Muscle layer of colon (tissue), 2 donors: ENCODE results near the gene EPHA6.
A peak's percentile ranks its signal among the peaks of the same experiment; 100 is the strongest.
"Not testable (repeated sequence)": the region's sequence is repeated elsewhere in the genome, so short reads cannot be mapped to it uniquely, and the experiment has no call there.

Experiments
- H3K27ac ChIP-seq: one replicate; pipeline ENCODE4 v1.7.0; 2013; ENCODE audit warnings: low read depth, mild to moderate bottlenecking, low read length, moderate library complexity
- H3K27me3 ChIP-seq, 2 donors: one replicate each; pipeline ENCODE4 v1.7.0; 2013; ENCODE audit warnings: low read length in 2 of 2, mild to moderate bottlenecking in 2 of 2; ENCODE audit not compliant: insufficient read depth in 2 of 2, control insufficient read depth in 1 of 2
- H3K36me3 ChIP-seq: one replicate; pipeline ENCODE4 v1.7.0; 2013; ENCODE audit warnings: mild to moderate bottlenecking, low read length; ENCODE audit not compliant: insufficient read depth
- H3K4me1 ChIP-seq: one replicate; pipeline ENCODE4 v1.7.0; 2013; ENCODE audit warnings: mild to moderate bottlenecking, low read length; ENCODE audit not compliant: insufficient read depth
- H3K4me3 ChIP-seq, 2 donors: one replicate each; pipeline ENCODE4 v1.7.0; 2013; ENCODE audit warnings: low read length in 2 of 2, low read depth in 1 of 2, mild to moderate bottlenecking in 1 of 2, moderate library complexity in 1 of 2
- H3K9ac ChIP-seq: one replicate; pipeline ENCODE4 v1.7.0; 2013; ENCODE audit warnings: low read length
- H3K9me3 ChIP-seq: one replicate; pipeline ENCODE4 v1.7.0; 2013; ENCODE audit warnings: mild to moderate bottlenecking, low read length
- donor health status: abdominal sarcoma.
- donor health status: Adenocarcinoma of cecum.

Gene EPHA6

GRCh38 chr3:96983716-96984115 is 169.3 kb downstream of the EPHA6 start:
- not testable (repeated sequence) for H3K27ac ChIP-seq, H3K4me3 ChIP-seq, H3K9ac ChIP-seq, H3K4me1 ChIP-seq, H3K9me3 ChIP-seq, H3K36me3 ChIP-seq, H3K27me3 ChIP-seq

- Histone ChIP-seq H3K36me3 (no peaks in the 10 kb centered on the region), H3K27me3 (no peaks in the 10 kb centered on the region), H3K9me3 (no peaks in the 10 kb centered on the region), H3K27ac (no peak overlapping the region), H3K4me1 (peaks cover 7% of the 10 kb centered on the region), H3K9ac (no peak overlapping the region), H3K4me3 (no peak overlapping the region)
Measured at GRCh38 chr3:96986241-96986640, 171.8 kb downstream of the EPHA6 start.

GRCh38 chr3:96991231-96991630 is 176.8 kb downstream of the EPHA6 start:
- Histone ChIP-seq H3K4me3 (no peak overlapping the region), H3K9me3 (no peaks in the 10 kb centered on the region), H3K4me1 (peaks cover 38% of the 10 kb centered on the region), H3K36me3 (no peaks in the 10 kb centered on the region), H3K9ac (no peak overlapping the region), H3K27ac (no peak overlapping the region), H3K27me3 (no peaks in the 10 kb centered on the region)

- Histone ChIP-seq H3K27ac (no peak overlapping the region), H3K27me3 (no peaks in the 10 kb centered on the region), H3K9ac (no peak overlapping the region)
Measured at GRCh38 chr3:96991800-96992365, 177.5 kb downstream of the EPHA6 start.

GRCh38 chr3:96994988-96995387 is 180.6 kb downstream of the EPHA6 start:
- H3K9me3 ChIP-seq = peaks cover 4% of the 10 kb centered on the region
- H3K27ac ChIP-seq = no peak overlapping the region
- H3K4me1 ChIP-seq = peaks cover 39% of the 10 kb centered on the region
- no peak overlapping the region for H3K4me3 ChIP-seq
- no peaks in the 10 kb centered on the region for H3K27me3 ChIP-seq
- no peak overlapping the region for H3K9ac ChIP-seq
- H3K36me3 ChIP-seq = no peaks in the 10 kb centered on the region

More at GRCh38 chr3:96991800-96992365, 177.5 kb downstream of the EPHA6 start:
- H3K4me1 ChIP-seq = peaks cover 35% of the 10 kb centered on the region
- peaks cover 4% of the 10 kb centered on the region for H3K9me3 ChIP-seq
- H3K36me3 ChIP-seq = no peaks in the 10 kb centered on the region
- peak overlapping the region in 1 of 2 donors; percentile 1 for H3K4me3 ChIP-seq

- Histone ChIP-seq H3K27me3 (no peaks in the 10 kb centered on the region), H3K9ac (no peak overlapping the region), H3K4me1 (peaks cover 38% of the 10 kb centered on the region), H3K9me3 (peaks cover 4% of the 10 kb centered on the region), H3K27ac (no peak overlapping the region), H3K36me3 (no peaks in the 10 kb centered on the region), H3K4me3 (no peak overlapping the region)
Measured at GRCh38 chr3:96996009-96996408, 181.6 kb downstream of the EPHA6 start.

GRCh38 chr3:97001611-97002010 is 187.2 kb downstream of the EPHA6 start:
- peaks cover 10% of the 10 kb centered on the region for H3K4me1 ChIP-seq
- no peak overlapping the region for H3K4me3 ChIP-seq
- H3K9me3 ChIP-seq = peaks cover under 1% of the 10 kb centered on the region
- H3K27me3 ChIP-seq = no peaks in the 10 kb centered on the region
- no peak overlapping the region for H3K9ac ChIP-seq
- H3K36me3 ChIP-seq = no peaks in the 10 kb centered on the region
- no peak overlapping the region for H3K27ac ChIP-seq

- H3K27me3 ChIP-seq = no peaks in the 10 kb centered on the region
- H3K4me3 ChIP-seq = no peak overlapping the region
- no peaks in the 10 kb centered on the region for H3K9me3 ChIP-seq
- H3K9ac ChIP-seq = no peak overlapping the region
- no peak overlapping the region for H3K27ac ChIP-seq
- peaks cover 7% of the 10 kb centered on the region for H3K4me1 ChIP-seq
- no peaks in the 10 kb centered on the region for H3K36me3 ChIP-seq
Measured at GRCh38 chr3:97009427-97010019, 195.1 kb downstream of the EPHA6 start.

- Histone ChIP-seq H3K9me3 (no peaks in the 10 kb centered on the region), H3K36me3 (no peaks in the 10 kb centered on the region), H3K4me3 (no peak overlapping the region), H3K27ac (no peak overlapping the region), H3K27me3 (no peaks in the 10 kb centered on the region), H3K9ac (no peak overlapping the region), H3K4me1 (peaks cover 7% of the 10 kb centered on the region)
Measured at GRCh38 chr3:97010881-97011657, 196.7 kb downstream of the EPHA6 start.

- Histone ChIP-seq H3K27ac (no peak overlapping the region), H3K36me3 (no peaks in the 10 kb centered on the region), H3K4me3 (no peak overlapping the region), H3K9me3 (no peaks in the 10 kb centered on the region), H3K4me1 (no peaks in the 10 kb centered on the region), H3K27me3 (no peaks in the 10 kb centered on the region), H3K9ac (no peak overlapping the region)
Measured at GRCh38 chr3:97021778-97022177, 207.4 kb downstream of the EPHA6 start.

- H3K9me3 ChIP-seq, H3K27me3 ChIP-seq, H3K4me3 ChIP-seq, H3K9ac ChIP-seq, H3K36me3 ChIP-seq, H3K4me1 ChIP-seq, H3K27ac ChIP-seq: not testable (repeated sequence)
Measured at GRCh38 chr3:97025612-97026011, 211.2 kb downstream of the EPHA6 start.
